Spleen (tissue), 7 donors: ENCODE data around the gene CCDC15.

Source experiments
- CTCF ChIP-seq, 11 experiments: fragments of 200-600 bp in 7 of 11; fragments of 450-650 bp in 4 of 11; sonication (generic) in 4 of 11; IDR thresholded peaks in 8 of 11; conservative IDR thresholded peaks in 3 of 11; 1 replicate in 7 of 11; 2 replicates in 4 of 11; pipeline versions ENCODE4 v1.4.0 to v1.8.0; 2016 to 2021; ENCODE audit warnings: antibody characterized with exemption in 11 of 11, inconsistent platforms in 4 of 11, mild to moderate bottlenecking in 1 of 11
- POLR2A ChIP-seq, 3 donors: fragments of 450-650 bp; IDR thresholded peaks; one replicate each; pipeline ENCODE4 v1.5.1; 2017; ENCODE audit warnings: antibody characterized with exemption in 3 of 3, mild to moderate bottlenecking in 1 of 3
- POLR2AphosphoS5 ChIP-seq, 3 donors: sonication (generic); formaldehyde crosslinking; IDR thresholded peaks; one replicate each; pipeline ENCODE4 v1.5.1; 2017; ENCODE audit warnings: antibody characterized with exemption in 3 of 3
- donor health status: DM: no; HTN: no; CAD: no; lungs with moderate emphysema.
- donor health status: DM: no; HTN: no; CAD: no.
- donor health status: DM: no; HTN: no; CAD: no.

- TF ChIP-seq CTCF (IDR thresholded peaks at IDR 0.05 in 8 of 11, conservative IDR thresholded peaks at IDR 0.05 in 3 of 11): no peak
- TF ChIP-seq POLR2AphosphoS5 (IDR thresholded peaks at IDR 0.05): no peak
- no peak for TF ChIP-seq POLR2A (IDR thresholded peaks at IDR 0.05)
These were observed 126.5 kb downstream of the CCDC15 start for GRCh38 chr11:125080531-125080911.
